GM19324 (cell line): ENCODE data around the gene NFX1.

Experiments
- ATAC-seq: cut with Tn5 transposase; IDR thresholded peaks from one replicate; pipeline ENCODE4 v1.9.1; 2021; ENCODE audit warnings: mild to moderate bottlenecking, moderate library complexity; ENCODE audit not compliant: unreplicated experiment, low FRiP score

NFX1 gene

DNA sequence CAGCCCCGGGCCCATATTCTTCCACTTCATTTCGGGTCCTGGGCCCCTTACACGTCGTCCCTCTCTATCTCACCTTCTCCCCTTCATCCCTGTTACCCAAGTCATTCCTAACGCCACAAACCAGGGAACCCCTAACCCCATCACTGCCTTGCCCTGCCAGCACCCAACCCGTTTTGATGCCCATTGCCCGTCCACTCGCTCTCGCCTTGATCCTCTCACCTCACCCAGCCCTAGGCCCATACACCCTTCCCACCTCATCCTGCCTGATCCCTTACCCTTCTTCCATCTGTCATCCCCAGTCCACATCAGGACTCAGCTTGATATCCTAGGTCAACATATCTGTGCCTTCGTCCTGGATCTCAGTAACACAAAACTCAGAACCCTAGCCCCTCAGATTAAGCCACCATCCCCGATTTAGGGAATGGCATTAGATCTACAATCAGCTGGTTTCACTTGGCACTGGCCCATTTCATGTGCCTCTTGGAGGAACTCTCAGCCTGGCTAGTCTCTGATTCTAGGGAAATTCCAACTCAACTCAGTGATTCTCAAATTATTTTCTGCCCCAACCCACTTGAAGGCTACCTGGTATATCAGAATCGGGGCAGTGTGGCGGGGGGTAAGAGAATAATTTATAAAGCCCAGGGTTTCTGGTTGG is 25.0 kb upstream of the NFX1 start:
- ATAC-seq, result no peak

DNA sequence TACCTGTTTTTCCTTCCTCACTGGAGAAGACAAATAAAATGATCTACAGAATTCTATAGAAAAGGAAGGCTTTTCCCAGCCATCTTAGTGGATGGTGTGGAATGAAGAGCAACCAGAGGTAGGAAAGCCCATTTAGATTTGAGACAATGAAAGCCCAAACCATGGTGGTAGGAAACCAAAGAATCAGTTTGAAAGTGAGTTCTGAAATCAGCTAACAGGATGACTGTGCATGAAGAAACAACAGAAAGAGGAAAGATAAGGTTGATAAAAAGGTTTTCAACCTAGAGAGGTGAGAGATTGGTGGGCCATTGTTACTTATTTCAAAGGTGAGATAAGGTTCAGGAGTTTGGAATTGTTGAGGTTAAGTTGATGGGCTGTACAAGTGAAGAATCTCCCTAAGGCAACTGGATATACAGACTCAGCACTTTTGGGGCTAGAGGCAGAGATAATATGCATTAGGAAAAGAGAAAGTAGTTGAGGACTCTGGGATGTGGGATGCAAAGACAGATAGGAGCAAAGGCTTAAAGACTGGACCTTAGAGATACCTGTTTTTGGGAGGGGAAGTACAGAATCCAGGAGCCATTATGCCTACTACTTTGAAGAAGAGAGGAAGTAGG is 23.1 kb upstream of the NFX1 start:
- no peak for ATAC-seq

DNA sequence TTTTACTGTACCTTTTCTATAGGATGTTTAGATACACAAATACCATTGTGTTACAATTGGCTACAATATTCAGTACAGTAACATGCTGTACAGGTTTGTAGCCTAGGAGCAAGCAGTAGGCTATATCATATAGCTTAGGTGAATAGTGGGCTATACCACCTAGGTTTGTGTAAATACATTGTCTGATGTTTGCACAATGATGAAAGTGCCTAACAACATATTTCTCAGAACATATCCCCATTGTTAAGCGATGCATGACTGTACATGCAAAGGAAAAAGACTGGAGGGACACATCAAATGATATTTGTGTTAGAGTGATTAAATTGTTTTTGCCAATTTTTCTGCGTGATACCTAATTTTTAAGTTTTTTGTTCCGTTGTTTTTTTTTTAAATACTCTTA is 20.2 kb upstream of the NFX1 start:
- ATAC-seq, result no peak

DNA sequence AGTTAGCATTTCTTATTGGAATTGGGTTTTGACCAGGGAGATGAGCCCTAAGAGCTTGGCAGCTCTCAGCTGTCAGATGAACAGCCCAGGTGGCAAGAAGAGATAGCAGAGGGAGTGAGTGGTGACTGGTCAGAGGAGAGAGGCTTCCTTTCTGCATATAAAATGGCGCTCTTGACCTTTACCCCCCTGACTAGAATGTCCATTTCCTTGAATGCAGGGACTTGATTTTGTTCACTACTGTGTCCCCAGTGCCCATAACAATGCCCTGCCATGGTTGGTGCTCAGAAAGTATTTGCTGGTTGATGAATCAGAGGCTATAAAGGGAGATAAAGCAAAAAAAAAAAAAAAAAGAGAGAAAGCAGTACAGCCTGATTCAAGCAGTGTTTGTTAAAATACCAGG is 18.3 kb upstream of the NFX1 start:
- ATAC-seq, result no peak

DNA sequence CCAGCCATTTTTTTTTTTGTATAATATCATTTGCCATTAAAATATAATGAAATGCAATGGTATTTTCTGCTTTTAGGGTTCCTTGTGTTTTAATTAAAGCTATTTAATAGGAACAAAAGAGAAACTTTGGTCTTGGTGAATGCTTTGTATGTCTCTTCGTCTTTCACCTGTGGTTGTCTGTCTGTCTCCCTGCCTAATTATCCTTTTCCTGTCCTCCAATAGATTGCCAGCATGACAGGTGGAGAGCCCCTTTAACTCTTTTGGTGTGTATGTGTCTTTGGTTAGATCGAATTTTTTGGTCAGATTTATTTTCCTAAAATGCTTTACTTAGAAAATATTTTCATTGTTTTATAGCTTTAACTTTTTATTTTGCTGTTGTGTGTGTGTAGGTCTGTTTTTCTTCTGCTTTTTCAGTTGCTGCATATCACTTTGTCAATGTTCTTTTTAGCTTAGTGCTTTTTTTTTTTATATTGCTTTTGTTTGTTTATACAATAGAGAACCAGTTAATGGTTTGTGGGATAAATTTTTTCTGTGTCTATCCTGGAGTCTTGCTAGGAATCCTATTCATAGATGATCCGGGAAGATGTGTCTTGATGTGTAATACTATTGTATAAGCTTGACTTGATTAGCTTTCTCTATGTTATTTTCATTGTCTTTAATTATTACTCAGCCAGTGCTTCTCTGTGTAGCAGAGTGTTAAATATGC is 16.9 kb upstream of the NFX1 start:
- ATAC-seq, result no peak

DNA sequence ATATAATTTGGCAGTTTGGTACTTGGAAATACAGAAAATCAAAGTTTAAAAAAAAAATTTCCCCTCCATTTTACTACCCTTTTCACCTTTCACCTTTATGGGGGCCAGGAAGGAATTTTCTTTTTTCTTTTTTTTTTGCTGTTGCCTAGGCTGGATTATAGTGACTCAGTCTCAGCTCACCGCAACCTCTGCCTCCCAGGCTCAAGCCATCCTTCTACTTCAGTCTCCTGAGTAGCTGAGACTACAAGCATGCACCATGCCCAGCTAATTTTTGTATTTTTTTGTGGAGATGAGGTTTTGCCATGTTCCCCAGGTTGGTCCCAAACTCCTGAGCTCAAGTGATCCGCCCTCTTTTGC is 16.4 kb upstream of the NFX1 start:
- ATAC-seq, result no peak

DNA sequence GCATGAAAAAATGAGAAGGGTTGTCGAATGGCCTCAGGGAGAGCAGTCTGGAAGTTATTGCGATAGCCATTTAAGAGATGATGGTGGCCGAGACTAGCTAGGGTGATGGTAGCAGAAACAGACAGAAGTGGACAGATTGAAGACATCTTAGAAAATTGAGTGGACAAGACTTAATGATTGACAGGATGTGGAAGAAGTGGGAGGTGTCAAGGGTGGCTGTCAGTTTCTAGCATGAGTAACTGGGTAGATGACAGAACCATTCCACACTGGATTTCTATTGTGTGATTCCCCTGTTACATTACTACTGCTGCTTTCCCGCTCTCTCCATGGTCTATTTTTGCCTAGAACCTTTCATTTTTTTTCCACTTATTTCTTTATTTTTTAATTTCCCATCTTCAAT is 12.8 kb upstream of the NFX1 start:
- ATAC-seq, result no peak

DNA sequence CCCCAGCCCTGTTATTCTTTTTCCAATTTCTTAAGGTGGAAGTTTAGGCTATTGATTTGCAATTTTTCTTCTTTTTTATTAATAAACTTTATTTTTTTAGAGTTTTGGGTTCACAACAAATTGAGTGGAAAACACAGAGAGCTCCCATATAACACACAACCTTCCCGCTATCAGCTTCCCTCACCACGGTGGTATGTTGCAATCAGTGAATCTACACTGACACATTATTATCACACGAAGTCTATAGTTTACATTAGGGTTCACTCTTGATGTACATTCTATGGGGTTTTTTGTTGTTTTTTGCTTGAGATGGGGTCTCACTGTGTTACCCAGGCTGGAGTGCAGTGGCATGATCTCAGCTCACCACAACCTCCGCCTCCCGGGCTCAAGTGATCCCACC is 4.8 kb upstream of the NFX1 start:
- ATAC-seq, result no peak

DNA sequence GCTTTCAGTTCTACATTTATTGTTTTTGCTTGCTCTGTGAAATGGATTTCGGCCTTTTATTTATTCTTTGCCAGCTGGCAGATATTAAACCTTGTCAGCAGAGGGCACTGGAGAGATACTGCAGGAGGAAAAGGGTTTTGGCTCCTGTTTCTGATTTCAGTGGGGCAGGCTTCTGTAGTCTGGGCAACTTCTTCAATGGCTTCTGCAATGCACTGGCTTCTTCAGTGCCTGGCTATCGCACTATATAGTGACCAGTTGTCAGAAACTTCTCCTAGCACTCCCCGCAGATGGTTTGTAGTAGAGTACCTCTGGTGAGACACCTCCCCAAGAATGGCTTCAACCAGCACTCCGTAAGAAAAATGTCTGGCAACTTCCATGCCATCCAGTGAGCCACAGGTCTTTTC is 3.2 kb upstream of the NFX1 start:
- no peak for ATAC-seq

DNA sequence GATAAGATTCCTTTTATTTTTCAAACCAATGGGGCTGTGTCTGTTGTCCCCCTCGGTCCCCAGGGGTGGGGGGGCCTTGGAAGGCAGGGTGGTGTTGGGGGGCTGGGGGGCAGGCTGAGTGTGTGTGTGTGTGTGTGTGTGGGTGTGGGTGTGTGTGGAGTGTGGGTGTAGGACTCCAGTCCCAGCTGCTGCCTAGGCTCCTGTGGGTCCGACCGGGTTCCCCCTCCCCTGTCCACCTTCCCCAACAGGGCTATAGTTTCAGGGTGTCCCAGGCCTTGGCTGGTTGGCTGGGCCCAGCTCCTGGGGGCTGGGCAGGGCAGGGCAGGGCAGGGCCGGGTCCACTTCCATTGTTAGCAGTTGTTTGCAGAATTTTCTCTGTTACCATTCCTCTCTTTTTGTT is 2.1 kb upstream of the NFX1 start:
- ATAC-seq, result no peak

DNA sequence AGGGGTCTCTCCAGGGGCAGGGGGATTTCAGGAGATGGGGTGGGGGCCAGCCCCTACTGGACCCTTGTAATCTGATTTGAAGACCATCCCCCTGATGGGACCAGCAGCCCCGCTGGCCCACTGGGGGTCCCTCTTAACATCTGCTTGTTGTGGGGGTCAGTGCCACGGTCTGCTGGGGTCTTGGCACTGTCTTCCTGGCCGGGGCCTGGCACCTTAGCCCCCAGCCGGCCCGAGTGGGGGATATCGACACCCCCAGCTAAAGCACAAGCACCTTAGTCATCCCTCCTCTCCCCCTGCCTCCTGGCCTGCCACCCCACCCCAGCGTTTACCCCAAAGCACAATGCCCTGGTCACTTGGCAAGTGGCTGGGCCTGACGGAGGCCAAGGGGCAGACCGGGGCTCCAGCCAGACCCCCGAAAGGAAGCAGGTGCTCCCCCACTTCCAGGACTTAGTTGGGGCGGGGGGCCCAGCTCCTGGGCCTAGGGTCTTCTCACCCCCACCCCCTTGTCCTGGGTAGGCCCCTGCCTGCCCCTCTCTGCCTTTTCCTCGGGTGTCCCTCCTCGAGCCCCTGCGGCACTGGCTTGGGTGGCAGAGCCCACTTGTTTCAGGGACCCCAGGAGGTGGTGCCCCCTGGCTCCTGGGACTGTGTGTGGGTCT is 1.4 kb upstream of the NFX1 start:
- no peak for ATAC-seq

DNA sequence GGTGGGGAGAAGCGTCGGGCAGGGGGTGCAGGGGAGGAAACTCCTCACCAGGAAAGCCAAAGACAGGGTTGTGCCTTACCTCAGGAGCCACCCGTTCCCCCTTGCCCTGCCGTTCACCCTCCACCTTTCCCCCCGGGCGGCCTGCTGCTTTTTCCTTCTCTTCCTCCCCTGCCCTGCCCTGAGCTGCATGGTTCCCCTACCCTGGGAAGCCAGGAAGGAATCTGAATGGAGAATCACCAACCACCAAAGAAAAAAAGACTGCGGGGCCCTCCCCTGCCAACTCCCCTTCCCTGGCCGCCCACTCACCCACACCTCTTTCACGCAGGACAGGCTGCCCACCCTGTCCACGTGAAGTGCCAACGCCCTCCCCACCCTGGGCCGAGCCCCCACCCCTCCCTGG is 820 bp upstream of the NFX1 start:
- ATAC-seq, result no peak

DNA sequence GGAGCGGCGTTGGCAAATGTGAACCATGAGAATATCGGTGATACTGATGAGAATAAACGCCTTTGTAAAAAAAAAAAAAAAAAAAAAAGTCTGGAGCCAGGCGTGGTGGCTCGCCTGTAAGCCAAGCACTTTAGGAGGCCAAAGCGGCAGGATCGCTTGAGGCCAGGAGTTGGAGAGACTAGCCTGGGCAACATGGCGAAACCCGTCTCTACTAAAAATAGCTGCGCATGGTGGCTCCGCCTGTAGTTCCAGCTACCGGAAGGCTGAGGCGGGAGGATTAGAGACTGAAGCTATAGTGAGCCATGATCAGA is 425 bp upstream of the NFX1 start:
- no peak for ATAC-seq

DNA sequence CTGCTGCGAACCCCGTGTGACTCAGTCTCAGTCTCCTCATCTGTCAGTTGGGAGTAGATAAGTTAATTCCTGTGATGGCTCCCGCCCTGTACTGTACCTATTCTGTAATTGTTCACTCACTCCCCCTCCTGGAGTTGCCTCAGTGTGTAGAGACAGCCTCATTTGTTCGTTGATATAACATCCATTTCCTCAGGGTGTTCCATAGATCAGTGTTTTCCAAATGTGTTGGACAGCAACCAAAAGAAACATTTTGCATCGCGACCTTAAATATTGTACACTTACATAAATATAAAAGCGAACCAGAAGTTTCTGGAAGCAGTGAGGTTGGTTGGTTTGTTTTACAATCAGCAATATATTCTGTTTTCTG is 698 bp downstream of the NFX1 start:
- ATAC-seq, result no peak

DNA sequence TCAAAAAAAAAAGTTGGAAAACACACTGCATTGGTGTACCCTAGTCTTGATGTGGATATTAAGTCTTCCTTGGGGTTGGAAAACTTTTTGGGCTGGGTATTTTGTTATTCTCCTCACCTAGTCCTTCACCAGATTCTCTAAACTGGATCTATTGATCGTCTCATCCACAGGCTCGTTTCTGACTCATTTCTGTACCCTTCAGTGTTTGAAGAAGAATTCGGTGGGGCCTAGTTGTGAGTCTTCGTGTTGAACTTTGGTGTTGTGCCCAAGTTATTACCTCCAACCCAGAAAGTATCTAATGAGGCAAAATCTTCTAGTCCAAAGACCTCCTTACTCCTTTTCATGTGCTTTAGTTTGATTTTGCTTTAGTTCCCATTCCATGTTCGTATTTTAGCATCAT is 1.6 kb downstream of the NFX1 start:
- ATAC-seq, result no peak

DNA sequence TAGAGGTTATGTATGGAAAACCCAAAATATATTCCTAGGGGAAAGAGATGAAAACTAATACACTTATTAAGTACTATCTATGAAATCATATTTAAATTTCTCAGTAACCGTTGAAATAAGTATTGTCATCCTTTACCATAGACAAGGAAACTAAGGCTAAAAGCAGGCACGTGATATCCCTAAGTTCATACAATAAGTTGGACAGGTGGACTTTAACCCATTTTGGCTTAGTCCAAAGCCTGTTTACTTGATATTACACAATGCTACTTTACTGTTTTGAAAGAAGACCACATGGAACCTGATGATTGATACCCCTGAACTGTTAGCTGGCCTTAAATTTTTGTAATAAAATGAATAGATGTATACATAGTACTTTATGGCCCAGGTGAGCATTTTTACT is 3.5 kb downstream of the NFX1 start:
- ATAC-seq, result no peak

DNA sequence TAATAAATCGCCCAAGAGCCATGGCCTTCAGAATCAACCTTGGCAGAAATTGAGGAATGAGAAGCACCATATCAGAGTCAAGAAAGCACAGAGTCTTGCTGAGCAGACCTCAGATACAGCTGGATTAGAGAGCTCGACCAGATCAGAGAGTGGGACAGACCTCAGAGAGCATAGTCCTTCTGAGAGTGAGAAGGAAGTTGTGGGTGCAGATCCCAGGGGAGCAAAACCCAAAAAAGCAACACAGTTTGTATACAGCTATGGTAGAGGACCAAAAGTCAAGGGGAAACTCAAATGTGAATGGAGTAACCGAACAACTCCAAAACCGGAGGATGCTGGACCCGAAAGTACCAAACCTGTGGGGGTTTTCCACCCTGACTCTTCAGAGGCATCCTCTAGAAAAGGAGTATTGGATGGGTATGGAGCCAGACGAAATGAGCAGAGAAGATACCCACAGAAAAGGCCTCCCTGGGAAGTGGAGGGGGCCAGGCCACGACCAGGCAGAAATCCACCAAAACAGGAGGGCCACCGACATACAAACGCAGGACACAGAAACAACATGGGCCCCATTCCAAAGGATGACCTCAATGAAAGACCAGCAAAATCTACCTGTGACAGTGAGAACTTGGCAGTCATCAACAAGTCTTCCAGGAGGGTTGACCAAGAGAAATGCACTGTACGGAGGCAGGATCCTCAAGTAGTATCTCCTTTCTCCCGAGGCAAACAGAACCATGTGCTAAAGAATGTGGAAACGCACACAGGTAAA is 4.5 kb downstream of the NFX1 start:
- ATAC-seq, result no peak

DNA sequence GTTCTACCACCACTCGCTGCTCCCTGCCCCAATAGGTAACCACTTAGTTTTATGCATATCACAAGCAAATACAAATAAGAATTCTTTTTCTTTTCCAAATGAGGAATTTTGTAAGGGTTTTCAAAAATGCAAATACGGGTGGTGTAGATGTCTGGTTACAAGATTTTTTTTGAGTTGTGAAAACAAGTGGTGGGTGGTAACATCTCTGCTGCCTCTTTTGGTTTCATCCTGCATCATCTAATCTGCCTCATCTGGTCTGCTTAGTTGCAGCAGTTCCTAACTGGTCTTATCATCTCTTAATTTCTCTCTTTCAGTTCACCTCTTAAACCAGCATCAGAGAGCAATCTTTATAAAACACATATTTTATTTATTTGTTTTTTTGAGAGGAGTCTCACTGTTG is 5.3 kb downstream of the NFX1 start:
- no peak for ATAC-seq

DNA sequence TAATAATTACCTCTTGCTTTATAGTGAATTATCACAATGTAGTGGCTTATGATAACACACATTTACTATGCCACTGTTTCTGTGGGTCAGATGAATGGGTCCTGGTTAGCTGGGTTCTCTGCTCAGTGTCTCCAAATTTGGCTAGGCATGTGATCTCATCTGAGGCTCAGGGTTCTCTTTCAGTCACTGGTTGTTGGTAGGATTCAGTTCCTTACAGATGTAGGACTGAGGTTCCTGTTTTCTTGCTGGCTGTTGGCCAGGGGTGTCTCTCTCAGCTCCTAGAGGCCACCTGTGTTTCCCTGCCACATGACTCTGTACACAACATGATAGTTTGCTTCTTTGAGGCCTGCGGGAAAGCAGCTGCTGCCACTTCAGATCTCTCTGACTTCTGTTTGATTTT is 7.1 kb downstream of the NFX1 start:
- peak; percentile 93 for ATAC-seq

DNA sequence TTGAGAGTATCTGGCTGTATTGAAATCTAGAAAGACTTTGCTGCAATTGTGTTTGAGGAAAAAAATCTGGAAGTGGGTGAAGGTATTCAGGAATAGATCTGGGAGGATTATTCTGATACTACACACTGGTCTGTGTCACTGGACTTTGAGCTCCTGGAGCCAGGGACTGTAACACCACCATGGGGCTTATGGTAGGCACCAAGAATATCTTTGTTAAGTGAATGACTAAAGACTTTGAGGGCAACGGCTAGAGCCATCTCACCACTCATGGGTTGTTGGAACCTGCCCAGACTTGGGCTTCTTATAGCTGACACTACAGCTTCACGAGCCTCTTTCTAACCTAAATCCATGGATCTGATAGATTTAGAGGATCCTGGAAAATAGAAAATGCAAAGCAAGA is 10.2 kb downstream of the NFX1 start:
- ATAC-seq, result no peak

DNA sequence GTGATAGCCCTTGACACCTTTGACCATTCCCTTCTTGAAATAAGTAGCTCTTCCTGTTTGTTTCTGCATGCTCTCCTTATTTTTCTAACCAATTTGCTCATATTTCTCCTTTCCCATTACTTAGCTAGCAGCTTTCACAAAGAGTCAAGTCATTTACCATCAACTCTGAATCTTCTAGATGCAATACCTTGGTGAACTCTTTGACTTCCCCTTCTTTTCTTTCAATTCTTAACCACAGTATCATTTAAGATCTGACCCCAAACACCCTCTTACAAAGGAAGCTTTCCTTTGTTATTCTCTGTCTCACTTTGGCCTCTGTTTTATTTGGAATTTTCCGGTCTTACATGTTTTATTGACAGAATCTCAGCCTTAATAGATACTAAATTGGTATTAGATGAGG is 14.0 kb downstream of the NFX1 start:
- ATAC-seq, result no peak
